ENCODE results near the gene STK11IP.

The STK11IP gene

DNA sequence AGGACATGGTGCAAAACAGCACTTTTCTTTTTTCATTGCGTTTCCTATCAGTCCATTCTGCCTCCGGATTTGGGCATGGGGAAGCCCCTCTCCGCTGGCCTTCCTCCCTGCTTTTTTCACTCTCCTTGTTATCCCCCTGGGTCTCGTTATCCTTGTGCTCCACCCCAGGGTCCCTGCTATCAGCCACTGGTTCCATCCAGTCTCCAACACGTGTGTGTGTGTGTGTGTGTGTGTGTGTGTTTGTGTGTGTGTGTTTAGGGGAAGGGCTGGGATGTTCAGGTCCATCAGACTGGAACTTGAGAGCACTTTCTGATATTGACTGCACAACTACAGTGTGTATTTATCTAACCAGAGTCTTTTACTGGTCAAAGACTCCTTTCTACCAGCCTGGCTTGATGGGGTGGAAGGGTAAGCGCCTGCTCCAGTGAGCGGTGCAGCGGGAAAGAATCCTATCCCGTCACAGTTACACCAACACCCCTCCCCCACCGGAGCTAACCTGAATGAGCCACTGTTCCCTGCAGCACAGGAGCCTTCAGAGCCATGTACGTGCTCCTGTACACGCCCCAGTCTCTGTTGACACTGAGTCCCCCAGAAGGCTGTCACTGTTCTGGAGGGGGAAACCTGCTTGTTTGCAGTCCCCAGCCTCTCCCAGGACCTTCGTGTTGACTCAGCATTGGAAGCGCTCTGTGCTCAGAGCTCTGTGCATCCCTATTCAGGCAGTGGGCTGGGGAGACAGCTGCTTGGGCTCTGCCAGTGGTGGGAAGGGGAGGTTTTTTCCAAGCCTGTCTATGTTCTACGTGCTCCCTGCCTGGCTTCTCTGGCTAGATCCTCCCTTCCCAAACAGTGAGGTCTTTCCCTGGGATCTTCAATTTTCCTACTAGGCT lies 20.9 kb upstream of the STK11IP start:
- FAIRE-seq: no peak
- no peak for DNase-seq (ENCODE audit: insufficient read length, low spot score)

DNA sequence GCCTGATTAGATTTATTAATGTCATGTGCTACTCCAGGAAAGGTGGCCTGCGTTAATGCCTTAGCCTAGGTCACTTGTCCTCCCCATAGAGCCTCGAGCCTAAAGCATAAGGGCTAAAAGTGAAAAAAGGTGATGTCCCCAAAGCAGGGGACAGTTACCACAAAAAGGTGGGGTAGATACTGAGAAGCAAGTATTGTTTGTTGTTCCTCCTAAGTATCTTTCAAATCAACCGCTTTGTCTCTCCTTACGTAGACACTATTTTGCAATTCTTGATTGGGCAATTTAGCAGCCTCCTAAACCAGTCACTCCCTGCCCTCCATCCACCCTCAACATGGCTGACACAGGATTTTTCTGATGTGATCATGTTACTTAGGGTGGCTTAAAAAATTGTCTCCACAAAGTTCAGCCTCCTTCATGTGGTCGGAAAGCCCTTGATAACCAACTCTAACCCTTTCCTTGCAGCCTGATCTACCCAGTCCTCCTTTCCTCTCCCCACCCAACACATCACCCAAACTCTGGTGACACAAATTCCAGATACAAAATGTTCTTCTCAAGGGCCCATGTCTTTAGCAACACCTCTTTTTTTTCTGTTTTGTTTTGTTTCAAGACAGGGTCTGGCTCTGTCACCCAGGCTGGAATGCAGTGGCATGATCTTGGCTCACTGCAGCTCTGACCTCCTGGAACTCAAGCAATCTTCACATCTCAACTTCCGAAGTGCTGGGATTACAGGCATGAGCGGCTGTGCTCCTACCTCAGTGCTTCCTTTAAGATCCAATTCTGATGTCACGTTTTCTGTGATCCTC lies 18.6 kb upstream of the STK11IP start:
- DNase-seq (ENCODE audit: insufficient read length, low spot score) (no peak), FAIRE-seq (no peak)

DNA sequence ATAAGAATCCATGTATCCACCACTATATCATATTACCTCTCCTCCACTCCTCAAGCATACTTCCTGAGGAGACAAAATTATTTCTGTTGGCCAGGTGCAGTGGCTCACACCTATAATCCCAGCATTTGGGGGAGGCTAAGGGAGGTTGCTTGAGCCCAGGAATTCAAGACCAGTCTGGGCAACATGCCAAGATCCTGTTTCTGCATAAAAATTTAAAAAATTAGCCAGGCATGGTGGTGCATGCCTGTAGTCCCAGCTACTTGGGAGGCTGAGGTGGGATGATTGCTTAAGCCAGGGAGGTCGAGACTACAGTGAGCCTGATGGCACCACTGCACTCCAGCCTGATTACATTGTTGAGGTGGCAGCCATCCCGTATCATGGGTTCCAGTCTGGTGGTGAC lies 16.3 kb upstream of the STK11IP start:
- no peak for FAIRE-seq

DNA sequence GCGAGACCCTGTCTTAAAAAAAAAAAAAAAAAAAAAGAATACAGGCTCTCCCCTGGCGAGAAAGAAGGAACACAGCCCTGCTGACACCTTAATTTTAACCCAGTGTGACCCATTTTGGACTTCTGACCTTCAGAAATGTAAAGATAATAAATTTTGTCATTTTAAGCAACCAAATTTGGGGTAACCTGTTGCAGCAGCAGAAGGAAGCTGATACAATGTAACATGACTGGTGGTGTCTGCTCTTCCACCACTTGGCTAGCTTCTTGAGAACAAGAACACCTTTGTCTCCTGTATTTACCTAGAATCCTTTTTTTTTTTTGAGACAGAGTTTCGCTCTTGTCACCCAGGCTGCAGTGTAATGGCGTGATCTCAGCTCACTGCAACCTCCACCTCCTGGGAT lies 6.6 kb upstream of the STK11IP start:
- FAIRE-seq (no peak), DNase-seq (ENCODE audit: insufficient read length, low spot score) (no peak)

More for the DNA sequence above, 16.3 kb upstream of the STK11IP start:
- DNase-seq (ENCODE audit: insufficient read length, low spot score): no peak

DNA sequence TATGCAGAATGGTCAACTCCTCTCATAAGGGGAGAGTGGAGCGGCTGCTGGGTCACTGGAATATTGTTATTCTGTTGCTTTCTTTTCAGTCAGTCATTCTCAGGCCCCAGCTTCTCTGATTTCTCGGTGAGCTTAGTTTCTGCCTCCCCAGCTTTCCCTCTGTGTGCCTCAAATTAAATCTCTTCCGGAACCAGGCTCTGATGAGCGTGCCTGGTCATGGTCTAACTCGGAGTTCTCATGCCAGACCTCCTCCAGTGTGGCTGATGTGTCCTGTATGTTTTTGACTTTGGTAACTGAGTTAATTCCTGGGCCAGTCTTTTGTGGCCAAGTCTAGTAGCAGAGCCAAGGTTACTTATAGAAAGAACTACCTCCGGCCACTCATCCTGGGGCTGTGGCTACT lies 4.9 kb upstream of the STK11IP start:
- FAIRE-seq (no peak), DNase-seq (ENCODE audit: insufficient read length, low spot score) (no peak)

- FAIRE-seq: no peak
- no peak for DNase-seq (ENCODE audit: insufficient read length, low spot score)
Measured at GRCh38 chr2:219593154-219593553, 4.5 kb upstream of the STK11IP start.

DNA sequence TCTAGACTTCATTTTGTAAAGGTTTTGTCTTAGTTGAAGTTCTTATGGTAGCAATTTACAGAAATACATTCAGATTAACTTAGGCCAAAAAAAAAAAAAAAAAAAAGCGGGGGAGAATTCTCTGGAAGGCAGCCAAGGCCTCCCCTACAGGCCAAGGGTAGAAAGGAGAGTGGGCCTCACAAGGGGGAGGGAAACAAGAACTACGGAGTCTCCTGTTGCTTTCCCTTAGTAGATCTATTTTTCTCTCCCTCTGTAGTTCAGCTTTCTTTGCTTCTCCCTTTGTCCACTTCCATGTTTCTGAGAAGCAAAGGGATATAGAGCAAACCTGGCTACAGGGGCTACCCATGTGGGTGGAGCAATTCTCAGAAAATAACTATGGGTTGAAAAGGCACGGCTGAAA lies 2.4 kb upstream of the STK11IP start:
- no peak for DNase-seq (ENCODE audit: insufficient read length, low spot score)
- FAIRE-seq: no peak

DNA sequence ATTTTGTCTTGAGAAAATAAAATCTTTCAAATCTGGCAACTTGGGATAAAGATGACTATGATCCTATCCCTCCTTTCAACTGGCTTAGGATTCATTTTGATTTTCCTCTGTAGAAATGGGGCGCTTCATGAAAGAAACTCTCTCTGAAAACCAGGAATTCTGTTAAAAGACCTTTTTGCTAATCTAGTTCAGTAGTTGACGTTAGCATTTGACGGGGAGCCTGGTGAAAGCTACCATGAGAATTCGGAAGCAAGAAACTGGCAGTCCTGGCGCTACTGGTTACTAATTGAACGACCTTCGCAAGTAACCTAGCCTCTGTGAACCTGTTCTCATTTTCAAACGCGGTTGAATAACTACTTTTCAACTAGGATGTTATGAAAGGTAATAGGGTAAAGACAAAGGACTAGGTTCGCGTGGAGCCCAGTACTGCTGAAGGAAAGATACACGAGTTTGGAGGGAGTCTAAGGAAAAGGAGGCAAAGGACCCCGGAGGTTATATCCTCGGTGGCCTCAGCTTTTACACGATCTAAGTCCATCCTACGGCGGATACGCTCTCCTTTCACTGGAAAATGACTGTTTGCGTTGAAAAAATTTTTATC lies 604 bp upstream of the STK11IP start:
- DNase-seq (ENCODE audit: insufficient read length, low spot score): no peak
- FAIRE-seq: peak; percentile 72

GRCh38 chr2:219598308-219599078 lies 836 bp downstream of the STK11IP start:
- no peak for FAIRE-seq
- no peak for DNase-seq (ENCODE audit: insufficient read length, low spot score)

- DNase-seq (ENCODE audit: insufficient read length, low spot score): no peak
Measured at GRCh38 chr2:219603771-219604170, 6.1 kb downstream of the STK11IP start.

GRCh38 chr2:219605607-219605954 lies 7.9 kb downstream of the STK11IP start:
- no peak for DNase-seq (ENCODE audit: insufficient read length, low spot score)
- no peak for FAIRE-seq

More at GRCh38 chr2:219603771-219604170, 6.1 kb downstream of the STK11IP start:
- no peak for FAIRE-seq

DNA sequence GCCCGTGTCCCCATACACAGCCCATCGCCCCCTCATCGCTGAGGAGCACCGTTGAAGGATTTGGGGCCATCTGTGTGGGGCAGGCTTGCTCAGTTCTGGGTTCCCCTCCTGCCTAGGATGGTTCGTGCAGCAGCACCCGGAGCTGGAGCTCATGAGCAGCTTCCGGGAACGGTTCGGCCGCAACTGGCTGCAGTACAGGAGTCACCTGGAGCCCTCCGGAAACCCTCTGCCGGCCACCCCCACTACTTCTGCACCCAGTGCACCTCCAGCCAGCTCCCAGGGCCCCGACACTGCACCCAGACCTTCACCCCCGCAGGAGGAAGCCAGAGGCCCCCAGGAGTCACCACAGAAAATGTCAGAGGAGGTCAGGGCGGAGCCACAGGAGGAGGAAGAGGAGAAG lies 10.3 kb downstream of the STK11IP start:
- FAIRE-seq: no peak
- no peak for DNase-seq (ENCODE audit: insufficient read length, low spot score)

GRCh38 chr2:219608399-219608964 lies 10.8 kb downstream of the STK11IP start:
- no peak for DNase-seq (ENCODE audit: insufficient read length, low spot score)
- FAIRE-seq: no peak

DNA sequence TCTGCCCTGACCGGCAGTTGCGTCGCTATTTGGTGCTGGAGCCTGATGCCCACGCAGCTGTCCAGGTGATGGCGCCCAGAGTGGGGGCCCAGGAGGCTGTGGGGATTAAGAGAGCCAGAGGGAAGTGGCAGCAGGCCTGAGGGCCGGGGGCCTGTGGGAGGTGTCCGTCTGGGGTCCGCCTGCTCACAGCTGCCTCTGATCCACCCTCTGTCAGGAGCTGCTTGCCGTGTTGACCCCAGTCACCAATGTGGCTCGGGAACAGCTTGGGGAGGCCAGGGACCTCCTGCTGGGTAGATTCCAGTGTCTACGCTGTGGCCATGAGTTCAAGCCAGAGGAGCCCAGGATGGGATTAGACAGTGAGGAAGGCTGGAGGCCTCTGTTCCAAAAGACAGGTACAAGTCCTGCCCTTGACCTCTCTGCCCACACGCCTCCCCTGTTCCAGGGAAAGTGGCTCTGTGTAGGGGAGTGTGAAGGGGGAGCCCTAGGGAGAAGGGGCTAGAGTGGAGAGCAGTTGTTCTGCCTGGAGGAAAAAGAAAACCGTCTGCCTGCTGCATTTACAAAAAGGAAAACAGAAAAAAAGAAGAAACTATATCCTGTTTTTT lies 11.6 kb downstream of the STK11IP start:
- FAIRE-seq (no peak), DNase-seq (ENCODE audit: insufficient read length, low spot score) (no peak)

- DNase-seq (ENCODE audit: insufficient read length, low spot score) (no peak), FAIRE-seq (no peak)
Measured at GRCh38 chr2:219611306-219611705, 13.6 kb downstream of the STK11IP start.

GRCh38 chr2:219611866-219612576 lies 14.4 kb downstream of the STK11IP start:
- DNase-seq (ENCODE audit: insufficient read length, low spot score) (no peak), FAIRE-seq (no peak)

- no peak for DNase-seq (ENCODE audit: insufficient read length, low spot score)
- FAIRE-seq: no peak
Measured at GRCh38 chr2:219612577-219613286, 15.1 kb downstream of the STK11IP start.

GRCh38 chr2:219613461-219614070 lies 15.9 kb downstream of the STK11IP start:
- no peak for FAIRE-seq
- no peak for DNase-seq (ENCODE audit: insufficient read length, low spot score)

All from GM19239 (cell line).